GM18858 (cell line): ENCODE results near the gene KMT5C.

Experiments
- ATAC-seq: cut with Tn5 transposase; IDR thresholded peaks from one replicate; pipeline ENCODE4 v1.9.1; 2021; ENCODE audit not compliant: unreplicated experiment

KMT5C gene

DNA sequence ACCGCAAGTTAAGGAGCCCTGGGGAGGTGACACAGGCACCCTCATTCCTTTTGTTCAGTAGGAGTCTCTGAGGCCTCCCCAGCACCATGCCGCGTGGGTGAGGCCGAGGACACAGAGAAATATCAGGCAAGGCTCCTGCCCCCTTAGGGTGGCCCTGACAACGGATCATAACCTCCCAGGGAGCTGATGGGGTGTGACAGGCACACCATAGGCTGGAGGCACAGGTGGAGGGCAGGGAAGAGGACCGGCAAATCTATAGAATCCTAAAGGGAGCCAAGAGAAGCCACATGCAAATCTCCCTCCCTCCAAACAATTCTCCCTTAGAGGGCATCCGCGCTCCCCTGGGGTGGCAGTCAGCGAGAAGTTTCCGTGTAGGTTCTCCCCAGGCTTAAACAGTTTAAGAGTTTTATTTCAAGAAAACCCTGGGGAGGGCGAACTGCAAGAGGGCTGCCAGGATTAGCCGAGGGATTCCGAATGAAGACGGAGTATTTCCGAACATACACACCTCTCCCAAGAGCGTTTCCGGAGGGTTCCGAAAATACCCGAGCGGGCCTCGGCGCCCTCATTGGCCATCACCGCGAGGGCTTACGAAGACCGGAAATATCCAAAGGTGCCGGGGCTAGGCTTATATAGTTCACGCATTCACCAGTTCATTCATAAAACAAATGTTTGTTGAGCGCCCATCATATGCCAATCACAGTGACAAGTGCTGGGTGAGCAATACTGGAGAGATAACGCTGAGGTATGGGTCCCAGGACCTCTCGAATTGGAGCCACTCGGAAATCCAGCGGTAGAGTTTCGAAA, 45.4 kb downstream of the KMT5C start:
- peak; percentile 47 for ATAC-seq

DNA sequence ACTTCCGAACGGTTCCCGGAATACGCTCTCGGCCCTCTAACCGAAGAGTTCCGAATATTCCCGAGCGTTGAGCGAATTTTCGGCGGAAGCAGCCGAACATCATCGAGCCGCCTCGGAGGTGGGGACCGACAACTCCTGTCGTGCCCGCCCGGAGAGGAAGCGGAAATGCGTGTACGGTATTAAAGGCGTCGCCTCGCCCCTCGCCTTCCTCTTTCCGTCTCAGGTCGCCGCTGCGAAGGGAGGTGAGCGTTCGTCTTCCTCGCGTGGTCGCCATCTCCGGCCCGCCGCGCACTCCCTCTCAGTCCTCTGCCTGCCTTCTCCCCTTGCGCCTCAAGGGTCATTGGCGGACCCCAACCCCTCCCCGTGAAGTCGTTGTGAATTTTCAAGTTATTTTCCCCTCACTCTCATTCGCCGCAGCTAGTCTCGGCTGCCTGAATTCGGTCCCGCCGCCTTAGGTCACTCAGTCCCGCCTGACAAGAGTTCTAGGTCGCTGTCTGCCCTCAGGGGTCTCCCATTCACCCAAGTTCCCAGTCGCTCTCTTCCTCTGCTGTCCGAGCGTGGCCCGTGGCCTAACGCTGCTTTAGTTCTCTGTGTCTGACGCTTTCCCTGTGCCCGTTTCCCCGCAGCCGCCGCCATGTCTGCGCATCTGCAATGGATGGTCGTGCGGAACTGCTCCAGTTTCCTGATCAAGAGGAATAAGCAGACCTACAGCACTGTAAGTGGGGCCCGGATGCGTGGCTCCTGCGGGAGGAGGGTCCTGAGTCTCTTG, 46.2 kb downstream of the KMT5C start, which contains the start of gene RPL28:
Gene RPL28 (plus strand): TSS at position 209 of the 769 bp plus-strand sequence. CDS start 426 bp downstream, at position 635.
- peak; percentile 50 for ATAC-seq

- no peak for ATAC-seq
These were observed 46.9 kb downstream of the KMT5C start for GRCh38 chr19:55386493-55386971.

DNA sequence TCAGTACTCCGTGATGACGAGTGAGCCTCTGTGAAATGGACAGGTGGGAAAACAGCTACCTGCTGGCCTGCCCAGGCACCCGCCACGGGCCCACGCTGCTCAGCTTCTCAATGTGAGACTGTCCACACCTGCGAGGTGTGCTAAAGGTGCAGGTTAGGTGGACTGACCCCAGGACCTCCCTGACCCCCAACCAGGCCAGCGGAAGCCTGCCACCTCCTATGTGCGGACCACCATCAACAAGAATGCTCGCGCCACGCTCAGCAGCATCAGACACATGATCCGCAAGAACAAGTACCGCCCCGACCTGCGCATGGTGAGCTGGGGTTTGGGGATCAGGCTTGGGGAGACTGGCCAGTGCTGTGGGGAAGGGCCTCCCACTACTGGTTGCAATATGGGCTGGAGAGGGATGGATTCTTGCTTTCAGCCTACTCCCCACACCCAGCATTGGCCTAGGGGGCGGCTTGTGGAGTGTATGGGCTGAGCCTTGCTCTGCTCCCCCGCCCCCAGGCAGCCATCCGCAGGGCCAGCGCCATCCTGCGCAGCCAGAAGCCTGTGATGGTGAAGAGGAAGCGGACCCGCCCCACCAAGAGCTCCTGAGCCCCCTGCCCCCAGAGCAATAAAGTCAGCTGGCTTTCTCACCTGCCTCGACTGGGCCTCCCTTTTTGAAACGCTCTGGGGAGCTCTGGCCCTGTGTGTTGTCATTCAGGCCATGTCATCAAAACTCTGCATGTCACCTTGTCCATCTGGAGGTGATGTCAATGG, 48.2 kb downstream of the KMT5C start:
- no peak for ATAC-seq

DNA sequence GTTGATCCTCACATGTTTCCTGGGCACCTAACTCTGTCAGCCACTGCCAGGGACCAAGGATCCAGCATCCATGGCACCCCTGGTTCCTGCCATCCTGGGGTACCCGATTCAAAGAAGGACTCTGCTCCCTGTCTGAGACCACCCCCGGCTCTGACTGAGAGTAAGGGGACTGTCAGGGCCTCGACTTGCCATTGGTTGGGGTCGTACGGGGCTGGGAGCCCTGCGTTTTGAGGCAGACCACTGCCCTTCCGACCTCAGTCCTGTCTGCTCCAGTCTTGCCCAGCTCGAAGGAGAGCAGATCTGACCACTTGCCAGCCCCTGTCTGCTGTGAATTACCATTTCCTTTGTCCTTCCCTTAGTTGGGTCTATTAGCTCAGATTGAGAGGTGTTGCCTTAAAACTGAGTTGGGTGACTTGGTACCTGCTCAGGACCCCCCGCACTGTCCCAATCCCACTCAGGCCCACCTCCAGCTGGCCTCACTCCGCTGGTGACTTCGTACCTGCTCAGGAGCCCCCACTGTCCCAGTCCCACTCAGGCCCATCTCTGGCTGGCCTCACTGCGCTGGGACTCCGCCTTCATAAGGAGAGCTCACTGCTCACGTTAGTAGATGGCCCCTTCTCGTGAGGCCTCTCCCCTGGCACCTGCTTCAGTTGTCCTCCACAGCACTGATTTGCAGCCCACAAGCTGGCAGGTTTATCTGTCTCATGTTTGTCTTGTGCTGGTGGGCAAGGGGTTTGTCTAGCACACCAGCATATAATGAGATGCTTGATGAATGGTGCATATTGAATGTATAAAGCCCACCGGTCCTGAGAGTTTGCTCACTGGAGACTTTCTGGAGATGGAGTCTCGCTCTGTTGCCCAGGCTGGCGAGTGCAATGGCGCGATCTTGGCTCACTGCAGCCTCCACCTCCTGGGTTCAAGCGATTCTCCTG, 50.0 kb downstream of the KMT5C start:
- ATAC-seq: no peak

- no peak for ATAC-seq
These were observed 50.8 kb downstream of the KMT5C start for GRCh38 chr19:55390461-55390880.

- ATAC-seq: no peak
These were observed 51.6 kb downstream of the KMT5C start for GRCh38 chr19:55391191-55391670.

DNA sequence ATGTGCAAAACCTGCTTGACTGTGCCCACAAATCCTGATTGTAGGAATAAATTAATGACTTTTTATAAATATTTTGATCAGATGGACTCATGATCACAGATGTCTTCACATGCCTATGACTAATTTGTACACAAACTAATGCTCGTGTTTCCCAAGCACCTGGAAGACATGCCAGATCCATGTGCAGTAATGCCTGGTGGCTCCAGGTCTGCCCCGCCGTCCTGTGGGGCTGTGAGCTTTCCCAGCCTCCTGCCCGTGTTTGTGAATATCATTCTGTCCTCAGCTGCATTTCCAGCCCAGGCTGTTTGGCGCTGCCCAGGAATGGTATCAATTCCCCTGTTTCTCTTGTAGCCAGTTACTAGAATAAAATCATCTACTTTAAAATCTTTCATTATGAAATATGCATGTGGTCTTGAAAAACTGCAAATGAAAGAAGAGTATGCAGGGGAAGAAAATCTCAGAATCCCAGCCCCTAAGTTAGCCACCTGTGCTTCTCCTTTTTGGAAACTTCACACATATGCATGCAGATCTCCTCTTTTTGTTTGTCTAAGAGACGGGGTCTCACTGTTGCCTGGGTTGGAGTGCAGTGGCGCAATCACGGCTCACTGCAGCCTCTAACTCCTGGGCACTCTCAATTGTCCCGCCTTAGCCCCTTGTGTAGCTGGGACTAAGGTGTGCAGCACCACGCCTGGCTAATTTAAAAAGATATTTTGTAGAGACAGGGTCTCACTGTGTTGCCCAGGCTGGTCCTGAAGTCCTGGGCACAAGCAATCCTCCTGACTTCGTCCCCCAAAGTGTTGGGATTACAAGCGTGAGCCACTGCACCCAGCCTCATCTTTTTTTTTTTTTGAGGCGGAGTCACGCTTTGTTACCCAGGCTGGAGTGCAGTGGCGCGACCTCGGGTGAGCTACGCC, 52.3 kb downstream of the KMT5C start:
- ATAC-seq: no peak

DNA sequence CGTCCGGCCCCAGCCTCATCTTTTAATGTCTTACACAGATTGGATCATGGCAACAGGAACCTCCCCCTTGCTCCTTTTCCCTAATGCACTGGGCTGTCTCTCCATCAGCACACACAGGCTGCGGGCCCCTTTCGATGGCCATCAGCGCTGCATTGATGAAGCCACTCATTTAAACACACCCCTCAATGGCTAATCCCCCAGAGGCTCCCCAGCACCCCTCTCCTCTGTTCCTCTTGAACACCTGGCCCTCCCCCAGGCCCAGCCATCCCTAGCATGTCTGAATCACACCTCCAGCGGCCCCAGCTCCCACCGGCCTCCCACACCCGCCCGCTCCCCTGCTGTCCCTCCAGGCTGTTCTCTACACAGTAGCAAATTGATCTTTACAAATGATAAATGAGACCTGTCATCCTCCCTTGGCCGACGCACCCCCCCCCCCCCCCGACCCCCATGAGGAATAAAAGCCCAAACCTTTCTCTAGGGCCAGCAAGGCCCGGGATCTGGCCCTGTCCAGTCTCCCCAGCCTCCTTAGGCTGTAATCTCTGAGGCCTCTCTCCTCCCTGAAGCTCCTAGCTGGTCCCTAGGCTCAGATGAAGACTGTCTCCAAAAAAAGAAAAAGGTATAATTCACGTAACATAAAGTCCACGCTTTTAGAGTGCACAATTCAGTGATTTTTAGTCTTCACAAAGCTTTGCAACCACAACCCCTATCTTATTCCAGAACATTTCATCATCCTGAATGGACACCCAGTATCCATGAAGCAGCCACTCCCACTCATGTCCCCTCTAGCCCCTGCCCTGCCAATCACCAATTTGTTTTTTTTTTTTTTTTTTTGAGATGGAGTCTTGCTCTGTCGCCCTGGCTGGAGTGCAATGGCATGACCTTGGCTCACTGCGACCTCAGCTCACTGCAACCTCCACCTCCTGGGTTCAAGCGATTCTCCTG, 53.4 kb downstream of the KMT5C start:
- no peak for ATAC-seq
